A204.1 (cell line): ENCODE results near the gene TBCC.
"Not testable (repeated sequence)": the region's sequence is repeated elsewhere in the genome, so short reads cannot be mapped to it uniquely, and the experiment has no call there.

Experiments
- FAIRE-seq: peaks from 2 replicates; lab custom pipeline; 2012; peaks lifted over from hg19 to GRCh38; lab: Jason Lieb, UNC

TBCC gene, protein sequence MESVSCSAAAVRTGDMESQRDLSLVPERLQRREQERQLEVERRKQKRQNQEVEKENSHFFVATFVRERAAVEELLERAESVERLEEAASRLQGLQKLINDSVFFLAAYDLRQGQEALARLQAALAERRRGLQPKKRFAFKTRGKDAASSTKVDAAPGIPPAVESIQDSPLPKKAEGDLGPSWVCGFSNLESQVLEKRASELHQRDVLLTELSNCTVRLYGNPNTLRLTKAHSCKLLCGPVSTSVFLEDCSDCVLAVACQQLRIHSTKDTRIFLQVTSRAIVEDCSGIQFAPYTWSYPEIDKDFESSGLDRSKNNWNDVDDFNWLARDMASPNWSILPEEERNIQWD

DNA sequence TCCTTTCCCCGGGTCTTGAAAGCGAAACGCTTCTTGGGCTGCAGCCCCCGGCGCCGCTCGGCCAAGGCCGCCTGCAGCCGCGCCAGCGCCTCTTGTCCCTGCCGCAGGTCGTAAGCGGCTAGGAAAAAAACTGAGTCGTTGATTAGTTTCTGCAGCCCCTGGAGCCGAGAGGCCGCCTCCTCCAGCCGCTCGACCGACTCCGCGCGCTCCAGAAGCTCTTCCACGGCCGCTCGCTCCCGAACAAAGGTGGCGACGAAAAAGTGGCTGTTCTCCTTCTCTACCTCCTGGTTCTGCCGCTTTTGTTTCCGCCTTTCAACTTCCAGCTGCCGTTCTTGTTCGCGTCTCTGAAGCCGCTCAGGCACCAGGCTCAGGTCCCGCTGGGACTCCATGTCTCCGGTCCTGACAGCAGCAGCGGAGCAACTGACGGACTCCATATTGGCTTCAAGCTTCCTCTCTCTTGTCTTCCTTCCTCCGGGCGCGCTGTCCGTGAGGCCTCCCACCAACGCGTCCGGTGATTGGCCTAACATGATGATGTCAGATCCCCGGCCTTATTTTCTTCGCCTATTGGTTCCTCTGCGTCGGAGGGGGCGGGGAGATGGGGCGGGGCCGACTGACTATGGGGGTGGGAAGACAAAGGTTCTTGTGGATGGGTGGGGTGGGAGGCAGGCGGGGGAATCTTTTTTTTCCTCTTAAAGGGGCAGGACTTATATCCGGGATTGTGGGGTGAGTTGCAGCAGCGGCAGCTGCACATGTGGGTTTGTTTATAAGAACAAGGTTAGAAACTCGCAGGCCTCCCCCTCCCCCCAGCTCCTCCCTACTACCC lies at the start of gene TBCC:
Gene TBCC (minus strand): TSS at position 464 of the 823 bp plus-strand sequence. CDS start 30 bp downstream, at position 434.
- peak; percentile 41 for FAIRE-seq

DNA sequence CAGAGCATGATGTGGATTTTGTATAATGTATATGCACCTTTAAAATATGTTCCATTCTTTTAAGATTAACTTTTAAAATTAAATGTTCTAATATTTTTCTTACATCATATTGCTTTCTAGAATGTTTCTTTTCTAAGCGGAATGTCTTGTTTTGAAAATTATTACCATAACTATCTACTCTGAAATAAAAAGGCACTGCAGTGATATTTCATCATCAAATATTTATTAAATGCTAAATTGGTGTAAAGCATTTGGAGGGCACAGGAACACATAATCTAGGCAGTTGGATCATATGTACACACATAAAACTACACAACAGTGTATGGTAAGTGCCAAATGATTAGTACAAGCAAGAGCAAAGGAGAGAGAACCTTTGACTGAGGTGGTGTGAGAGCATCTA lies 49.7 kb upstream of the TBCC start:
- FAIRE-seq, result no peak

DNA sequence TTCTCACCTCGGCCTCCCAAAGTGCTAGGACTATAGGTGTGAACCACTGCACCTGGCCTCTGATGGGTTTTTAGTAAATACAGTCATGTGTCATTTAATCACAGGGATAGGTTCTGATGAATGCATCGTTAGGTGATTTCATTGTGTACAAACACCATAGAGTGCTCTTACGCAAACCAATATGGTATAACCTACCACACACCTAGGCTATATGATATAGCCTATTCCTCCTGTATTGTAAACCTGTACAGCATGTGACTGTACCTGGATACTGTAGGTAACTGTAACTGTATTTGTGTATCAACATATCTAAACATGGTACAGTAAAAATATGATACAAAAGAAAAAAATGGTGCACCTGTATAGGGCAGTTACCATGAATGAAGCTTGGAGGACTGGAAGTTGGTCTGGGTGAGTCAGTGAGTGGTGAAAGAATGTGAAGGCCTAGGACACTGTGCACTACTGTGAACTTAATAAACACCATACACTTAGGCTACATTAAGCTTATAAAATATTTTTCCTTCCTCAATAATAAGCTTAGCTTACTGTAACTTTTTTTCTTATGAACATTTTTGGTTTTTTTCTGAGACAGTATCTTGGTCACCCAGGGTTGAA lies 45.9 kb upstream of the TBCC start:
- FAIRE-seq, result no peak

DNA sequence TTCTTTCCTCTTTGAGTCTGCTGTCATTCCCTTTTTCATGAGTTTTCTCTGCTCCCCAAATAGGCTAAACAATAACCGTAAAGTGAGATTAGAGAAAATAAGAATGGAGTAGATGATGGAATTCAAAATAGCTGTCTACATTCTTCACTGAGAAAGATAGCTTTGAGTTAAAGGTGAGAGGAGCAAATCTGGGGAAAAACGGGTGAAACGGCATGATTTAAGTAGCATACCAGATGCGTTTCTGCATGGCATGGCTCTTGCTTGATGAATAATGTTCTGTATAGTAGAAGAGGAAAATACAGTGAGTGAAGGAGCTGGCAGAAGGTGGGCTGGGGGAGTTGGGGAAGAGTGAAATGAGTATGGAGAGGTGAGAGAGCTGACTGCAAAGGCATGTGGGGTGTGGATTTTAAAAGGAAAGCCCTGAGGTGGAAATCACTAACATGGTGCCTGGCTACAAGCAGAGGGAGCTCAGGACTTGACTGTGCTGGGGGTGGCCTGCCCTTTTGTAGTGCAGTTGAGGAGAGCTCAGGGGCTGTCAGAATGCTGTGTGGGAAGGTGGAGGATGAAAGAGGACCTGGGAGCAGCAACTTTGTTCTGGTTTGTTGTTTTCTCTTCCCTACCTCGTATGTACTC lies 44.8 kb upstream of the TBCC start:
- no peak for FAIRE-seq

DNA sequence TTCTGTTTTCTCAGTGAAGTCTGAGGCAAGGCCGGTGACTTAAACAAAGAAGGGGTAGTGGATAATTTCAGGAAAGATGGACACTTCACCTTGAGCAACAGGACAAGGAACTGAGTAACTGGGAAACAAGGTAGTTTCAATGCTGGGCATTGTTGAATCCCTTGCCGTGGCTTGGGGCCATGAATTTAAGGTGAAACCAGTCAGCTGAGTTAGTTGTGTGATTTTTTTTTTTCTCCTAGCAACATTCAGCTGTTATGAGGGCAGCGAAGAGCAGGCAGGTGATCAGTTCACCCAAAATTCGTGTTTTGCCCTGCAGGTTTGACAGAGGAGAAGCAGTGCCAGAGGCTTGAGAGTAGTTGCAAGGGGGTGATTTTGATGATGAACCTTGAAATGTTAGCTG lies 42.8 kb upstream of the TBCC start:
- FAIRE-seq, result no peak

DNA sequence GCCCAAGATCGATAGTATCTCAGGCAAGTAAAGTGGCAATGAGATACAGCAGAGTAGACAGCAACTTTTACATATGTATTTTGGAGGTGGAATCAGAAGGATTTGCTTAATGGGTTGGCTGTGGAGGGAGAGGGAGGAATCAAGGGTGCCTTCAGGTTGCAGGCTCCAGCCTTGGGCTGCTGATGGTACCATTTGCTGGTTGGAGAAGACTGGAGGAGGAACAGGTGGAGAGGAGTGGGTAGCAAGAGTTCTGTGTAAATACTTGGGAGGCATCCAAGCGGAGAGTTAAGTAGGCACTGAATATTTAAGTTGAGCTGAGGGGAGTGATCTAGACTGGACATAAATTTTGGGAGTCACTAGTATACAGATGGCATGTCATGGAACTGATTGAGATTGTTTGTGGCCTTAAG lies 41.2 kb upstream of the TBCC start:
- FAIRE-seq, result no peak

DNA sequence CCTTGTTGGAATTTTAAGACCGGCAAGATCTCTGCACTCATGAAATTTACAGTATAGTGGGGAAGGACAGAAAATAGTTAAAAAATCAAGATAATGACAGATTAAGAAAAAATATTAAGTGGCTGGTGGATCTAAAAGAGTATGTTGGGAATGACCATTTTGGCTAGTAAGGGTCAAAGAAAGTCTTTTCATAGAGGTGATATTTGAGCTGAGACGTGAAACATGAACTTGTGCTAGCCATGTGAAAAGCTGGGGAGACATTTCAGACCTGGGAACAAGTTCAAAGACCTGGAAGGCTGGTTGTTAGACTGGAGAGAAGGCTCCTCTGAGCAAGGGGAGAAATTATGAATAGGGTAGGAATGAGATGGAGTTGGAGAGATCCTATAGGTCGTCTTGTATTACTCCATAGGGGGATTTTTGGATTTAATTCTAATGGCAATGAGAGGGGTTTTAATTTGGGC lies 40.7 kb upstream of the TBCC start:
- no peak for FAIRE-seq

DNA sequence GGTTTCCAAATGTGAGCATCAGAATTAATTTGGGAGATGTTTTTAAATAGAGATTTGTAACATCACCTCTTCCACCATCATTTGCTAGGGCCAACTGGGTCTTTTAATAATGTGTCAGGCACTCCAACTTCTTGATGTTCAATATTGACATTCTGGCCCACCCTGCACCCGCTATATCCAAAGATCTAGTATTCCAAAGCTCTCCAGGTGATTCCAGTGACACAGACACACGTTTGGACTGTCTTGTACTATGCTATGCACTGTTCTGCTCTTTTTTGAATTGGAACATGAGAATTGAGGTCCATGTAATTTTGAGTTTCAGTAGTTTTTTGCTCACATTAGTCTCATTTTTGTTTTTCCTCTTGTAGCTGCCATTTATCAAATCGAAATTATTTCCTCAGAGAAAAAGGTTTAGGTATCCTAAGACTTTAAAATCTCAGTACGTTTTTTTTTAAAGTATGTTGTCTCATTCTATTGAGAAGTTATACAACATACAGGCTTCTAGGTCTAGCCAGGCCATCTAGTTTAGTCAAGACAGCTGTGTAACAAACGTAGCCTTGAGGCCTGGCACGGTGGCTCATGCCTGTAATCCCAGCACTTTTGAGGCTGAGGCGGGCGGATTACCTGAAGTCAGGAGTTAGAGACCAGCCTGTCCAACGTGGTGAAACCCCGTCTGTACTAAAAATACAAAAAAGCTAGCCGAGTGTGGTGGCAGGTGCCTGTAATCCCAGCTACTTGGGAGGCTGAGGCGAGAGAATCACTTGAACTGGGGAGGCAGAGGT lies 39.0 kb upstream of the TBCC start:
- no peak for FAIRE-seq

DNA sequence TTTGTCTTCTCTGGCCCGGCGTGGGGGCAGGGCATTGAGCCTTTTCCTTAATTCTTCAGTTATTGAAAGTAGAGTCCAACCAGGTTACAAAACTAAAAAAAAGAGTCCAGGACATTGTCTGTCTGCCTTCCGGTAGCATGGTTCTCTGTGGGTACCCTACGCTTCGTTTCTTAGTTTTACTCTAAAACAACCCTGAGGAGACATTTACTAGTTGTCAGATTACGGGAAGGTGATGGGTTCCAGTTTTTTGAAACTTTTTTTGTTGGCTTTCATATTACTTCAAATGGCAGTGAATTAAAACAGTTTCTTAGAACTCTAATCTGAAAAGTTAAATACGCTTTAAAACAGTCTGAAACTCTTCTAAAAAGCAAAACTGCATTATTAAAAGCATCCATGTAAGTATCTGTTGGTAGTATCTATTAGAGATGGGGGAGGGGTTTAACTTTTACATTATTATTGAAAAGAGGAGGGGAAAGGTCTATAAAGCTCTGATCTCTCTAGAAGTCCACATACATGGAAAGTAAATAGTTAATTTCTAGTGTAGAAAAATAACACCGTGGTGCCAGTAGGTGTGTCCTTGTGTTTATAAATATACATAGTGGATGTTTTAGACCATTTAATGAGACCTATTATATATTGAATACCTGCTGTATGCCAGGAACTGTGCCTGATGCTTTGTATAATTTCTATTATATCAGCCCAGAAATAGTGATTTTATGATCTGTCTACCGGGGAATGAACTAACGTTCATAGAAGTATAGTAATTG lies 38.2 kb upstream of the TBCC start:
- no peak for FAIRE-seq

DNA sequence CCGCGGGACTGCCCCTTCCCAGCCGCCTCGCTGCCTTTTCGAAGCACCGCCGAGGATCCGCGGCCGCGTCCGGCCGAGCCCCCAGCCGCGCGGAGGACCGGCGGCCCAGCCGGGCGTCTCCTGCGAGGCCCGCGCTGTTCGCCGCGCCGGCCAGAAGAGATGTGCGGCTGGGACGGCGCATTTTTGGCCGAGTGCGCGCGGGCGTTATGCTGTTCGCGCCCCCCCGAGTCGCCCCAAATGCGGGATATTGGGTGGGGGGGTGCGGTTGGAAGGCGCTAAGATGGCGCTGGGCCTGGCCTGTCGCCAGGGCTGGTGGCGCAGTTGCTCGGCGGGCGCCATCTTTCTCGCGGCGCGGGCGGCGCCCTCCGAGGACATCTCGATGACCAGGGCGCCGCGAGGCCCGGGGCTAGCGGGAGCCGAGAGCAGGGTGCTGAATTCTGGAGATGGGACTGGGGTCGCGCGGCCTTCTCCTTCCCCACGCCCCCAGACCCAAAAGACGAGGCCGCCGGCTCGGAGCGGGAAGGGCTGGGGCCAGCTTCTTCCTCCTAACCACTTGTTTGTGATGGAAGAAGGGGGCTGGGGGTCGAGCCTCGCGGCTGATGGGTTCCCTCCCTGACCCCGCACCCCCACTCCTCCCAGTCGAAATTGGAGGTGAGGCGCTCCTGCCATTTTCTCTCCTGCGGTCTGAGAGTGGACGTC lies 37.4 kb upstream of the TBCC start:
- no peak for FAIRE-seq

DNA sequence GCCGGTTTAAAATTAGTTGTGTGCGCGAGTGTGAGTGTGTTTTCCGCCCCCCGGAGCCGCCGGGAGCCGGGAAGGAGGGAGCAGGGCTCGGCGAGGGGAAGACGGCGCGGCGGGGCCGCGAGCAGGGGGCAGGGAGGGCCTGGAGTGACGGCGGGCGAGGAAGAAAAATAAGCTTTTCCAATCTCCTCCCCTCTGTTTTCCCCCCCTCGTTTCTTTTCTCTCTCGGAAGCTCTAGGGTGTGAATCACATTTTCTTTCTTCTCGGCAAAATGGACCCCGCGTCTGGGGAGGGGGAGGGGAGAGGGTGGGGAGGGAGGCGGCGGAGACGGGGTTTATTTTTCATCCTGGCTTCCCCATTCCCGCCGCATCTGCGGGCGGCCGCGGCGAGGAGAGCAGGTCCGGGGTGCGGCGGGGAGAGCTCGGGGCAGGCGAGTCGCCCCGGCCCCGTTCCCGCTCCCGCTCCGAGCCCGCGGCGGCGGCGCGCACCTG lies 36.8 kb upstream of the TBCC start:
- no peak for FAIRE-seq

DNA sequence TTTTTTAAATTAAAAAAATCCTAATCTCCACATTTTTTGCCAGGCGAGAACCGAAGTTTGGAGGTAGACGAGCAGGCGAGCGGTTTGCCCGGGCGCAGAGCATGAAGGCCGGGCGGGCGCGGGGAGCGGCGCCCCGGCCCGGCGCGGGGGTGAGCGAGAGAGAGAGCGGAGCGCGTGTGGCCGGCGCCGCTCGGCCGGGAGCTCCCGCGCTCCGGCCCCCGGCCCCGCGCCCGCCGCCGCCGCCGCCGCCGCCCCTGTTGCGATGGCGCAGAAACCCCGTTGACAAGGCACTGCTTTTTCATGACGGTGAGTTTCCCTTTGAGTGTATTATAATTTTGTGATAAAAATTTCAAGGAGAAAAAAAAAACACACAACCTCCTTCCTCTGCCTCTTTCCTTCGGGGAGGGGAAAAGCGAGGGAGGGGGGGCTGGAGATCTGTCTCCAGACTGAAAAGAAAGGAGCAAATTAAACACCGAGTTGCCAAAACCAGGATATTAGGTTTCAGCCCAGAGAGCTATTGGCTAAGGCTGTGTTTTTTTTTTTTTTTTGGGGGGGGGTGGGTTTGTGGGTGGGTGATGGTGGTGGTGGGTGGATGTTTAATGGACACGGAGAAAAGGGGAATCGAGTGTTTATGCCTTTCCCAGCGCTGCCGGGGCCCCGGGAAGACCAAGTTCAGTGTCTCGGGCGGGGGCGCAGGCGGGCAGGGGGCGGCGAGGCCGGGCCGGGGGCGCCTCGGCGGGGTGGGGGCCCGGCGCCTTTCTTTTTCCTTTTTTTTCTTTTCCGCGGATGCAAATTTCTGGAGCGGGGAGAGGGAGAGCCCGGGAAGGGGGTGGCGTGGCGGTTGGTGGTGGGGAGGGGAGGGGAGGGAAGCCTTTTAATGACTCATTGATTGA lies 36.1 kb upstream of the TBCC start, which contains the start of gene BICRAL:
Gene BICRAL (plus strand): TSS at position 257 of the 893 bp plus-strand sequence. CDS start 39,971 bp downstream, outside the sequence.
- FAIRE-seq, result no peak

DNA sequence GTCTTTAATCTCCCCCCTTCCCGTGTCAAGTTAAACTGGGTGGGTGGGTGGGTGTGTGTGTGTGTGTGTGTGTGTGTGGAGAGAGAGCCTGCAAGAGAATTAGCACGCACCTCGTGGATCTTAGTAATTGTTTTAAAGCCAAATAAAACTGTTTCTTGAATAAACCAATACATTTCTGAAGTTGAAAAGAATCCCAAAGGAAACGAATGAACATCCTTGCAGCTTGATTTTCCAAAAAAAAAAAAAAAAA lies 35.6 kb upstream of the TBCC start:
- no peak for FAIRE-seq

DNA sequence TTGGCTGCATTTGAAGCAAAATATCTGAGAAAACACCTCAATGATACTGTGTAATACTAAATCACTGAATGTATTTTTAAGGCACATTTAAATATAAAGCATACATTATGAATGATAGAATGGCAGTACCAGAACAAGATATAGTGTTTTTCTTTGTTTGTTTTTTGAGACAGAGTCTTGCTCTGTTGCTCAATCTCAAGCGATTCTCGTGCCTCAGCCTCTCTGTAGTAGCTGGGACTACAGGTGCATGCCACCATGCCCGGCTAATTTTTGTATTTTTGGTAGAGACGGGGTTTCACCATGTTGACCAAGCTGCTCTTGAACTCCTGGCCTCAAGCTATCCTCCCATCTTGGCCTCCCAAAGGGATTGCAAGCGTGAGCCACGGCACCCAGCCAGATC lies 33.6 kb upstream of the TBCC start:
- no peak for FAIRE-seq

DNA sequence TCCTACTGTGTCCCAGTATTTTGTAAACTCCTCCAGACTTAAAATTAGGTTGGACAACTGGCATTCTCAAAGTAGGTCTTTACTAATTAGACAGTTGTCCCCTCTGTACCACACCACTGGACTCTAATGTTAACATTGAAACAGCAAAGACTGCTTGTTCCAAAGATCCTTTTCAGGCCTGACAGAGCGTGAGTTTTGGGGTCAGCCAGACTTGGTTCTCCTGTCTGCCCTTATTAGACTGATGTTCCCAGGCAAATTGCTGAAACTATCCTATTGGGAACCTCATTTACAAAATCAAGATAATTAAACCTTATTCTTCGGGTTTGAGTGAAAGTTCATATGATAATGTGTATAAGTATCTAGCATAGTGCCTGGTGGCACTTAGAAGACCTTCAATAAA lies 32.2 kb upstream of the TBCC start:
- no peak for FAIRE-seq

DNA sequence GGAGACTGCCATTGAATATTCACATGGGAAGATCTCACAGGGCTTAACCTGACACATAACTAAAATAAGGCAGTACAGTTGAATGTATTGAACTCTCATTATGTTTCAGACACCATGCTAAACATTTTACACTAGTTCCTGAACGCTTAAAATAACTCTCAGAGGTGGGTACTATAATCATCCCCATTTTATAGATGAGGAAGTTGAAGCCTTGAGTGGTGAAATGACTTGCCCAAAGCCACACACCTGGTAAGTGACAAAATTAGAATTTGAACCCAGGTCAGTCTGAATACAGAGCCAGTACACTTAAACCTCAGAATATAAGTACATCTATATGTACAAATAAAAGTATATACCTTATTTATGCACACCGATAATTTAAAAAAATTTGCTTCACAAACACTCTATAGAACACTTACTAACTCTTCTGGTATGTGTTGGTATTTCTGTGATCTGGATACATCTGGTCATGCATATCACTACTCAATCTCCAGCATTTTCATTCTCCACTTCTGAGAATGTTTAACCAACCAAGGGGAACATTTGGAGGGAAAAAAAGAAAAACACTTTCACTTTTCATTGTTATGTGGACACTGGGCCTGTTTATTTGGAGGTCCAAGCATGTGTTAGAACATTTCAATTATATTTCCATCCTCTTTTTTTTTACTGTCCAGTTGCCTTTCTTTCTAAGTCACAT lies 31.4 kb upstream of the TBCC start:
- FAIRE-seq, result no peak

DNA sequence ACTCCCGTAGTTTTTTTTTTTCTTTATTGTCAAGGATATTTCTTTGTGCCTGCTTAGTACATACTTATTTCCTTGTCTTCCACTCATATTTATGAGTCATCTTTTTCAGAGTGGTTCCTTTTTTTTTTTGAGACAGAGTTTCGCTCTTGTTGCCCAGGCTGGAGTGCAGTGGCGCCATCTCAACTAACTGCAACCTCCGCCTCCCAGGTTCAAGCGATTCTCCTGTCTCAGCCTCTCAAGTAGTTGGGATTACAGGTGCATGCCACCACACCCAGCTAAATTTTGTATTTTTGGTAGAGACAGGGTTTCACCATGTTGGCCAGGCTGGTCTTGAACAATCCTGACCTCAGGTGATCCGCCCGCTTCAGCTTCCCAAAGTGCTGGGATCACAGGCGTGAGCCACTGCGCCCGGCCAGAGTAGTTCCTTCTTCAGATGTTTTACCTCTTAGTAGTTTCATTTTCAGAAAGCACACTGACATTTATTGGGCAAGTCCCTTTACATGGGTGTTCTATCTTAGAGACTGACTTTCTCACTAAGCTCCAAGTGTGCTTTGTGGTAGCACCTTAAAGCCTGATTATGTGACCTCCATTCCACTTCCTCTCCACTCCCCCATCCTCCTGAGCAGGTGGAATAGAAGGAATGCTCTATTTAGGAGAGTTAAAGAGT lies 29.1 kb upstream of the TBCC start:
- not testable (repeated sequence) for FAIRE-seq

DNA sequence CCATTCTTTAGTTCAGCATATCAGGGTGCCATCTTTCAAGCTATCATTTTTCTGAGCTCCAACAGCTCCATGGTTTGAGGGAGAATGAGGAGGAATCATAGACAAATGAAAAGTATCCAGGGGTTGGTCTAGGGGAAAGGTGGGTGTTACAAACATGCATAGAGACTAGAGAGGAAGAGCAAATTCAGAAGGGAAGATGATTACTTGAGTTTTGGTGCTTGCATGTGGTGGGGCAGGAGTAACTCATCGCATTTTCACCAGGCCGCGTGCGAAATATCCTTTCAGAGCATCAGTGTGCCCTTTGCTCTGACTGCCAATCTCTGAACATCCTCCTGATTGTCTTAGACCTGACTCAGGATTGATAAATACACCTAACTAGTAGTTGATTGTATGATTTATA lies 28.3 kb upstream of the TBCC start:
- no peak for FAIRE-seq
